ENCODE measurements around the gene GRIK2.

DNA sequence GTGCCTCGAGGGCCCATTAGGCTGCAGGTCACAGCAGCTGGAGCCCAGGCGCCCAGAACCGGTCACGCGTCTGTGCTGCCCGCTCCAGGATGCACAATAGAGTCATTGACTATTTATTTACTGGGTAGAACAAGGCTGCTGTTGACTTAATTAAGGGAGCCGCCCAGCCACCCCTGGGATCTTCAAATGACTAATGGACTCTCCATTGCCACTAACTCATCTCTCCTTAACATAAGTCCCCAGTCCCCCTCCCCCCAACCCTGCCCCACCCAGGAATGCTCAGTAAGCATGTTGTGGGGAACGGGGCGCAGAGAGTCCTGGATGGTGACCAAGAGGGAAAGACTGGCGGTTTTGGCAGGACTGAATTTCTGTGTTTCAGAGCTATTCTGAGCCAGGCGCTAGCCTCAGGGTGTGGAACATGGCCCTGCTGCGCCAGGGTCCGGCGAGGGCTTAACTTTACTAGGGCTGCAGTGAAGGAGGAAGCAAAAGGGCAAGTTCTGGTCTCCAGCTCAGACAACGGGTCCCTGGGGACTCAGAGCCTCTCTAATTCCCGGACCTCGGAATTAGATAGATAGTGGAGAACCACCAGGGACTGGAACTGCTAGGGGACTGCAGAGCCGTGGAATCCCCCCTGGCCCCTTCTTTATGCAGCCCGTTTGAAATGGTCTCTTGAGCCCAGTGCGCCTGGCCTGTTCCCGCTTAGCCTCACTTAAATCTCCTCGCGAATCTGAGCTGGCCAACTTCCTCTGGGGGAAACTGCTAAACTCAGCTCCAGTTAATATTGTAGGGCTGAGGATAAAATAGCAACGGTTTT, 1.5 kb upstream of the GRIK2 start:
- TF ChIP-seq CTCF (IDR thresholded peaks at IDR 0.05; ENCODE audit: extremely low read depth in 1 of 2, insufficient read depth in 1 of 2, low read depth in 1 of 2, low read length in 2 of 2) (no peak), EZH2 (IDR thresholded peaks at IDR 0.05; ENCODE audit: borderline replicate concordance, low read depth, low read length, severe bottlenecking) (no peak), POLR2AphosphoS5 (IDR thresholded peaks at IDR 0.05; ENCODE audit: insufficient read depth, low read depth, low read length) (no peak), POLR2A (IDR thresholded peaks at IDR 0.05; ENCODE audit: low read depth, low read length) (no peak), MYC (IDR thresholded peaks at IDR 0.05; ENCODE audit: low read depth, low read length) (no peak), GATA2 (IDR thresholded peaks at IDR 0.05; ENCODE audit: insufficient read depth, insufficient read length, low read depth, low read length) (no peak)
- TF ChIP-seq, protein P1, sequence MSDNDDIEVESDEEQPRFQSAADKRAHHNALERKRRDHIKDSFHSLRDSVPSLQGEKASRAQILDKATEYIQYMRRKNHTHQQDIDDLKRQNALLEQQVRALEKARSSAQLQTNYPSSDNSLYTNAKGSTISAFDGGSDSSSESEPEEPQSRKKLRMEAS (IDR thresholded peaks at IDR 0.05; ENCODE audit: insufficient read depth, insufficient read length) = no peak

Data from endothelial cell of umbilical vein (primary cell).